ENCODE measurements around the gene STEAP1B. TPM values are rescaled to one million over a fixed set of nuclear protein-coding genes. Genes with fewer than 3 reads are reported as not detected.

Gene STEAP1B
- total and polyA plus RNA-seq, 4 donors, result 0.36 to 5.1 (median 2.8) TPM; not detected in 1

GRCh38 chr7:22477262-22477661 lies 22.7 kb downstream of the STEAP1B start:
- DNase-seq, result no peak
- Histone ChIP-seq H3K27ac (ENCODE audit: low read depth in 1 of 2, low read length in 2 of 2) (no peak overlapping the region), H3K9me3 (ENCODE audit: control insufficient read depth, low read length) (no peaks in the 10 kb centered on the region), H3K4me1 (ENCODE audit: control insufficient read depth in 1 of 2, insufficient read depth in 2 of 2, low read length in 2 of 2) (no peaks in the 10 kb centered on the region), H3K36me3 (ENCODE audit: control insufficient read depth in 1 of 2, insufficient read depth in 2 of 2, low read length in 1 of 2) (no peaks in the 10 kb centered on the region), H3K27me3 (ENCODE audit: control insufficient read depth in 1 of 2, insufficient read depth in 2 of 2, low read length in 1 of 2) (peaks cover 0 to 3% of the 10 kb centered on the region in 2 donors), H3K4me3 (ENCODE audit: low read length in 2 of 2) (no peak overlapping the region)
- WGBS, 2 donors, result 86 to 97% methylated on average over 4 of the region's 4 CpGs
- intact Hi-C loops (cut with DNase I), result no loop called here
- no peak for ATAC-seq (ENCODE audit: low FRiP score)

DNA sequence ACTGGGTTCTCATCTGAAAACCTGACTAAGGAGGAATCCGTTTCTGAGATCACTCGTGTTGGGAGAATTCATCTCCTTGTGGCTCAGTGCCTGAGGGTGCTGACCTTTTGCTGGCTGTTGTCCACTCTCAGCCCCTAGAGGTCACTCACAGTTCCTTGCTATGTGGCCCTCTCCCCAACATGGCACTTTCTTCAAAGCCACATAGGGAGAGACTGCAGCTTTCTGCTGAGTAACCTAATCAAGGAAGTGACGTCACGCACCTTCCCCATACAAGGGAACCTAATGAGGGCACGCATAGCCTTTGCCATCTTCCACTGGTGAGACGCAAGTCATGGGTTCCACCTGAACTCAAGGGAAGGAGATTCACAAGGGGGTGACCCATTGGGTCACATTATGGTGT lies 23.2 kb downstream of the STEAP1B start:
- 93 to 94% methylated on average over 6 of the region's 6 CpGs for WGBS, 2 donors
- peaks cover 0 to 3% of the 10 kb centered on the region in 2 donors for H3K27me3 ChIP-seq (ENCODE audit: control insufficient read depth in 1 of 2, insufficient read depth in 2 of 2, low read length in 1 of 2)
- H3K4me1 ChIP-seq (ENCODE audit: control insufficient read depth in 1 of 2, insufficient read depth in 2 of 2, low read length in 2 of 2), result no peaks in the 10 kb centered on the region
- no peak overlapping the region for H3K4me3 ChIP-seq (ENCODE audit: low read length in 2 of 2)
- no peaks in the 10 kb centered on the region for H3K36me3 ChIP-seq (ENCODE audit: control insufficient read depth in 1 of 2, insufficient read depth in 2 of 2, low read length in 1 of 2)
- DNase-seq (no peak), ATAC-seq (ENCODE audit: low FRiP score) (no peak)
- no peaks in the 10 kb centered on the region for H3K9me3 ChIP-seq (ENCODE audit: control insufficient read depth, low read length)
- no peak overlapping the region for H3K27ac ChIP-seq (ENCODE audit: low read depth in 1 of 2, low read length in 2 of 2)
- intact Hi-C loops (cut with DNase I), result no loop called here

- Histone ChIP-seq H3K9me3 (ENCODE audit: control insufficient read depth, low read length) (no peaks in the 10 kb centered on the region), H3K36me3 (ENCODE audit: control insufficient read depth in 1 of 2, insufficient read depth in 2 of 2, low read length in 1 of 2) (no peaks in the 10 kb centered on the region), H3K4me3 (ENCODE audit: low read length in 2 of 2) (no peak overlapping the region), H3K4me1 (ENCODE audit: control insufficient read depth in 1 of 2, insufficient read depth in 2 of 2, low read length in 2 of 2) (no peaks in the 10 kb centered on the region), H3K27me3 (ENCODE audit: control insufficient read depth in 1 of 2, insufficient read depth in 2 of 2, low read length in 1 of 2) (peaks cover 0 to 3% of the 10 kb centered on the region in 2 donors), H3K27ac (ENCODE audit: low read depth in 1 of 2, low read length in 2 of 2) (no peak overlapping the region)
- no peak for DNase-seq
- no peak for ATAC-seq (ENCODE audit: low FRiP score)
- intact Hi-C loops (cut with DNase I), result no loop called here
- WGBS, 2 donors, result 90 to 92% methylated on average over 2 of the region's 2 CpGs
Measured at GRCh38 chr7:22474645-22475044, 25.3 kb downstream of the STEAP1B start.

- H3K36me3 ChIP-seq (ENCODE audit: control insufficient read depth in 1 of 2, insufficient read depth in 2 of 2, low read length in 1 of 2), result no peaks in the 10 kb centered on the region
- intact Hi-C loops (cut with DNase I), result no loop called here
- no peak for DNase-seq
- no peak overlapping the region for H3K27ac ChIP-seq (ENCODE audit: low read depth in 1 of 2, low read length in 2 of 2)
- no peaks in the 10 kb centered on the region for H3K9me3 ChIP-seq (ENCODE audit: control insufficient read depth, low read length)
- 69 to 73% methylated on average over 10 of the region's 10 CpGs for WGBS, 2 donors
- H3K4me1 ChIP-seq (ENCODE audit: control insufficient read depth in 1 of 2, insufficient read depth in 2 of 2, low read length in 2 of 2), result no peaks in the 10 kb centered on the region
- H3K4me3 ChIP-seq (ENCODE audit: low read length in 2 of 2), result no peak overlapping the region
- ATAC-seq (ENCODE audit: low FRiP score), result no peak
- peaks cover 0 to 3% of the 10 kb centered on the region in 2 donors for H3K27me3 ChIP-seq (ENCODE audit: control insufficient read depth in 1 of 2, insufficient read depth in 2 of 2, low read length in 1 of 2)
Measured at GRCh38 chr7:22470981-22471380, 29.0 kb downstream of the STEAP1B start.

- H3K9me3 ChIP-seq (ENCODE audit: control insufficient read depth, low read length), result peaks cover 2% of the 10 kb centered on the region
- no peak overlapping the region for H3K4me3 ChIP-seq (ENCODE audit: low read length in 2 of 2)
- intact Hi-C loops (cut with DNase I), result no loop called here
- DNase-seq, result no peak
- H3K27me3 ChIP-seq (ENCODE audit: control insufficient read depth in 1 of 2, insufficient read depth in 2 of 2, low read length in 1 of 2), result peaks cover 0 to 1% of the 10 kb centered on the region in 2 donors
- ATAC-seq (ENCODE audit: low FRiP score), result no peak
- 86% methylated on average over 3 of the region's 3 CpGs for WGBS, 2 donors
- no peak overlapping the region for H3K27ac ChIP-seq (ENCODE audit: low read depth in 1 of 2, low read length in 2 of 2)
- H3K4me1 ChIP-seq (ENCODE audit: control insufficient read depth in 1 of 2, insufficient read depth in 2 of 2, low read length in 2 of 2), result no peaks in the 10 kb centered on the region
- H3K36me3 ChIP-seq (ENCODE audit: control insufficient read depth in 1 of 2, insufficient read depth in 2 of 2, low read length in 1 of 2), result no peaks in the 10 kb centered on the region
Measured at GRCh38 chr7:22469371-22470143, 30.4 kb downstream of the STEAP1B start.

GRCh38 chr7:22468609-22469008 lies 31.4 kb downstream of the STEAP1B start:
- Histone ChIP-seq H3K4me1 (ENCODE audit: control insufficient read depth in 1 of 2, insufficient read depth in 2 of 2, low read length in 2 of 2) (no peaks in the 10 kb centered on the region), H3K27ac (ENCODE audit: low read depth in 1 of 2, low read length in 2 of 2) (no peak overlapping the region), H3K36me3 (ENCODE audit: control insufficient read depth in 1 of 2, insufficient read depth in 2 of 2, low read length in 1 of 2) (no peaks in the 10 kb centered on the region), H3K27me3 (ENCODE audit: control insufficient read depth in 1 of 2, insufficient read depth in 2 of 2, low read length in 1 of 2) (no peaks in the 10 kb centered on the region), H3K4me3 (ENCODE audit: low read length in 2 of 2) (no peak overlapping the region), H3K9me3 (ENCODE audit: control insufficient read depth, low read length) (peaks cover 2% of the 10 kb centered on the region)
- ATAC-seq (ENCODE audit: low FRiP score) (no peak), DNase-seq (no peak)
- WGBS, 2 donors, result 94 to 95% methylated on average over 3 of the region's 3 CpGs
- intact Hi-C loops (cut with DNase I), result no loop called here

DNA sequence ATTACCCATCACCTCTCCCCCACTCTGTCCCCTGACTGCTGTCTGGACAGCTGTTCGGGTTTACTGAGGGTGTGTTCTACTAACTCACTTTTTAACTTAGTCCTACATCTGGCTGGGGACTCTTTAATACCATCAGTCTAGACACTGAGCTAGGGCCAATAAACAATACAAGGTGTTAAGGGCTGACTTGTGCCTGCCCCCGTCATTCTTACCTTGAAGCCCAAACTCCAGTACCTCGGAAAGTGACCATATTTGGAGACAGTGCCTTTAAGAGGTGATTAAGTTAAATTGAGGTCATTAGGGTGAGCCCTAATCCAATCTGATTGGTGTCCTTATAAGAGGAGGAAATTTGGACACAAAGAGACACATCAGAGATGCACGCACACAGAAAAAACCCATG lies 35.7 kb downstream of the STEAP1B start:
- no peak for DNase-seq
- intact Hi-C loops (cut with DNase I), result no loop called here
- no peak for ATAC-seq (ENCODE audit: low FRiP score)
- Histone ChIP-seq H3K4me1 (ENCODE audit: control insufficient read depth in 1 of 2, insufficient read depth in 2 of 2, low read length in 2 of 2) (no peaks in the 10 kb centered on the region), H3K27me3 (ENCODE audit: control insufficient read depth in 1 of 2, insufficient read depth in 2 of 2, low read length in 1 of 2) (no peaks in the 10 kb centered on the region), H3K9me3 (ENCODE audit: control insufficient read depth, low read length) (peaks cover 2% of the 10 kb centered on the region), H3K4me3 (ENCODE audit: low read length in 2 of 2) (no peak overlapping the region), H3K27ac (ENCODE audit: low read depth in 1 of 2, low read length in 2 of 2) (no peak overlapping the region), H3K36me3 (ENCODE audit: control insufficient read depth in 1 of 2, insufficient read depth in 2 of 2, low read length in 1 of 2) (no peaks in the 10 kb centered on the region)
- 84 to 86% methylated on average over 4 of the region's 4 CpGs for WGBS, 2 donors

- DNase-seq (no peak), ATAC-seq (ENCODE audit: low FRiP score) (no peak)
- H3K9me3 ChIP-seq (ENCODE audit: control insufficient read depth, low read length), result peaks cover under 1% of the 10 kb centered on the region
- H3K4me3 ChIP-seq (ENCODE audit: low read length in 2 of 2), result no peak overlapping the region
- intact Hi-C loops (cut with DNase I), result no loop called here
- no peaks in the 10 kb centered on the region for H3K27me3 ChIP-seq (ENCODE audit: control insufficient read depth in 1 of 2, insufficient read depth in 2 of 2, low read length in 1 of 2)
- 93 to 95% methylated on average over 5 of the region's 5 CpGs for WGBS, 2 donors
- no peaks in the 10 kb centered on the region for H3K36me3 ChIP-seq (ENCODE audit: control insufficient read depth in 1 of 2, insufficient read depth in 2 of 2, low read length in 1 of 2)
- H3K27ac ChIP-seq (ENCODE audit: low read depth in 1 of 2, low read length in 2 of 2), result no peak overlapping the region
- H3K4me1 ChIP-seq (ENCODE audit: control insufficient read depth in 1 of 2, insufficient read depth in 2 of 2, low read length in 2 of 2), result no peaks in the 10 kb centered on the region
Measured at GRCh38 chr7:22460363-22460988, 39.5 kb downstream of the STEAP1B start.

DNA sequence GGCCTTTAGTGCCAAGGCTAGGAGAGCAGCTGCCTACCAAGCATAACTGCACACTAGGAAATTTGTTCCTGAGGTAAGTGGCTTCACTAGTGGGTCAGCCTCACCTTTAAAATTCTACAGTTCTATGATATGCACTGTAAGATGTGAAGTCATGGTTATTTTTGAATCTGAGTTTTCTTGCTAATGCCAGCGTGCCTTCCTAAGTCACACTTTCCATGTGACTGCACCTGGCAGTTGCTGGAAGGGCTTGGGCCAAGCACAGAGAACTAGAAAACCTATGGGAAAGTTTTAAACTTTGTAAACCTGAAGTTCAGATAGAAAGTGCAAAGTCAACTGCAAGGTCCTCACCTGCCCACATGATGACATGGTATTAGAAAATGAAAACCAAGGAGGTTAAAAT lies 42.5 kb downstream of the STEAP1B start:
- H3K4me1 ChIP-seq (ENCODE audit: control insufficient read depth in 1 of 2, insufficient read depth in 2 of 2, low read length in 2 of 2), result no peaks in the 10 kb centered on the region
- DNase-seq, result no peak
- no peak overlapping the region for H3K27ac ChIP-seq (ENCODE audit: low read depth in 1 of 2, low read length in 2 of 2)
- H3K9me3 ChIP-seq (ENCODE audit: control insufficient read depth, low read length), result no peaks in the 10 kb centered on the region
- no peaks in the 10 kb centered on the region for H3K27me3 ChIP-seq (ENCODE audit: control insufficient read depth in 1 of 2, insufficient read depth in 2 of 2, low read length in 1 of 2)
- ATAC-seq (ENCODE audit: low FRiP score), result no peak
- no peaks in the 10 kb centered on the region for H3K36me3 ChIP-seq (ENCODE audit: control insufficient read depth in 1 of 2, insufficient read depth in 2 of 2, low read length in 1 of 2)
- intact Hi-C loops (cut with DNase I), result no loop called here
- WGBS, 2 donors, result 35 to 42% methylated on average over 1 of the region's 1 CpG
- no peak overlapping the region for H3K4me3 ChIP-seq (ENCODE audit: low read length in 2 of 2)
